ENCODE results near the gene SHB. TPM values are rescaled to one million over a fixed set of nuclear protein-coding genes. Genes with fewer than 3 reads are reported as not detected.
"Not testable (repeated sequence)": the region's sequence is repeated elsewhere in the genome, so short reads cannot be mapped to it uniquely, and the experiment has no call there.

Gene SHB
- total RNA-seq, 1 donor, result 19.9 TPM

- TF ChIP-seq, protein P1, sequence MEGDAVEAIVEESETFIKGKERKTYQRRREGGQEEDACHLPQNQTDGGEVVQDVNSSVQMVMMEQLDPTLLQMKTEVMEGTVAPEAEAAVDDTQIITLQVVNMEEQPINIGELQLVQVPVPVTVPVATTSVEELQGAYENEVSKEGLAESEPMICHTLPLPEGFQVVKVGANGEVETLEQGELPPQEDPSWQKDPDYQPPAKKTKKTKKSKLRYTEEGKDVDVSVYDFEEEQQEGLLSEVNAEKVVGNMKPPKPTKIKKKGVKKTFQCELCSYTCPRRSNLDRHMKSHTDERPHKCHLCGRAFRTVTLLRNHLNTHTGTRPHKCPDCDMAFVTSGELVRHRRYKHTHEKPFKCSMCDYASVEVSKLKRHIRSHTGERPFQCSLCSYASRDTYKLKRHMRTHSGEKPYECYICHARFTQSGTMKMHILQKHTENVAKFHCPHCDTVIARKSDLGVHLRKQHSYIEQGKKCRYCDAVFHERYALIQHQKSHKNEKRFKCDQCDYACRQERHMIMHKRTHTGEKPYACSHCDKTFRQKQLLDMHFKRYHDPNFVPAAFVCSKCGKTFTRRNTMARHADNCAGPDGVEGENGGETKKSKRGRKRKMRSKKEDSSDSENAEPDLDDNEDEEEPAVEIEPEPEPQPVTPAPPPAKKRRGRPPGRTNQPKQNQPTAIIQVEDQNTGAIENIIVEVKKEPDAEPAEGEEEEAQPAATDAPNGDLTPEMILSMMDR (IDR thresholded peaks at IDR 0.05; ENCODE audit: insufficient read depth, low read depth, low read length), result no peak
- H3K4me3 ChIP-seq (ENCODE audit: low read depth, low read length), result no peak overlapping the region
- DNase-seq (ENCODE audit: low read depth), result no peak
Measured at GRCh38 chr9:37967014-37967760, 101.8 kb downstream of the SHB start.

DNA sequence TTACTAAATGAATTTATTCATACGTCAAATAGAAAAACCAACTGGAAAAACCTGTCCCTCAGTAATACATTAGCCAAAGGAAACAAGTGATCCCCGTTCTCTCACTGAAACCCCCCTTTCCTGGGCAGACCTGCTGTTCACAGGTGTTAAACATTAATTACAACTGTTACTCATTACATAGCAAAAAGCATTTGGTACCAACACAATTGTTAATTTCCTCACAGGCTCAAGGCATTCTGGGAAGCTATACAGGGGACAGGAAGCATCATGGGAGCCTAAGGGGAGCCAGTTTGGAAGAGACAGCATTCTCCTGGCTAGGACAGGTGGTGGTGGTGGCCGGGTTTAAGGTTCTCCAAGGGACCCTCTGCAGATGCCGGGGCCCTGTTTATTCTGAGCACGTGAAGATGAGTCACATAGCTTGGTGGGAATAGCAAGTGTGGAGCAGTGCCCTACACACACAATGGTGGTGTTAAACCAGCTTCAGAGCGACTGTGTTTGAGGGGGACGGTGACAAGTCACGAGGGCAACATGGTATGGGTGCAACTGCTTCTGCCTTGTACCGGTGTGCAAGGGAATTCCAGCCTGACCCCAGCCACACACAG lies 102.5 kb downstream of the SHB start:
- TF ChIP-seq, protein P1 (IDR thresholded peaks at IDR 0.05; ENCODE audit: insufficient read depth, low read depth, low read length), result no peak
- DNase-seq (ENCODE audit: low read depth), result no peak
- H3K4me3 ChIP-seq (ENCODE audit: low read depth, low read length), result no peak overlapping the region

GRCh38 chr9:37965676-37966345 lies 103.2 kb downstream of the SHB start:
- not testable (repeated sequence) for DNase-seq (ENCODE audit: low read depth); H3K4me3 ChIP-seq (ENCODE audit: low read depth, low read length)

DNA sequence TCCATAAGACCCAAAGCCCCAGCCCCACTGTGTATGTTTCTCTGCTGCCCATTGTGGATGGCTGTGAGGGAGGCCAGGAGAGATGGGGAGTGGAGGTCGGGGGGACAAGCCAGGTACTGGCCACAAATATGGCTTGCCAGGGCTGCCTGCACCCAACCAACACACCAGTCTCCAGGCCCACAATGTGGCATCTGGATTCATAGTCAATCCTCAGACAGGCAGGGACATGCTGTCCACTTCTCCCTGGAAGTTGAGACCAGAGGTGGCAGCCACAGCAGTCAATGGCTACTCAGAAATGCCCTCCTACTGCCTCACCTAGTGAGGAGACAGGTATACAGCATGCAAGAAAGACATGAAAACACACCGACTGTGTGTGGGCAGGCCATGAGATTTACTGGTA lies 103.9 kb downstream of the SHB start:
- no peak overlapping the region for H3K4me3 ChIP-seq (ENCODE audit: low read depth, low read length)
- TF ChIP-seq, protein P1 (IDR thresholded peaks at IDR 0.05; ENCODE audit: insufficient read depth, low read depth, low read length), result no peak
- DNase-seq (ENCODE audit: low read depth), result no peak

DNA sequence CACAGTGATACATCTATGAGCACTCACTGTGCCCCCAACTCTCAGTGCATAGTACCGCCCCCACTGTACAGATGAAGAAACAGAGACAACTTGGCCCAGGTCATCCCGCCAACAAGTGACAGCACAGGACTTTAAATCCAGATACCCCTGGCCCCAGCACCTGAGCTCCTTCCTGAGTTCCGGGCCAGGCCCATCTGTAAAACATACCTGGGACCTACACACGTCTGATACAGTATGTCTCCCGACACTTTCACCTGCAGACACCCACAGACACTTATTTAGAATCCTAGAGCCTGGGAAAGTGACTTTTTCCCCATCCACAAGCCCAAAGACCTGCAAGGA lies 104.3 kb downstream of the SHB start:
- TF ChIP-seq, protein P1 (IDR thresholded peaks at IDR 0.05; ENCODE audit: insufficient read depth, low read depth, low read length), result no peak
- no peak for DNase-seq (ENCODE audit: low read depth)
- no peak overlapping the region for H3K4me3 ChIP-seq (ENCODE audit: low read depth, low read length)

- no peak overlapping the region for H3K4me3 ChIP-seq (ENCODE audit: low read depth, low read length)
- TF ChIP-seq, protein P1 (IDR thresholded peaks at IDR 0.05; ENCODE audit: insufficient read depth, low read depth, low read length), result no peak
- DNase-seq (ENCODE audit: low read depth), result peak; percentile 94
Measured at GRCh38 chr9:37963936-37964739, 104.9 kb downstream of the SHB start.

DNA sequence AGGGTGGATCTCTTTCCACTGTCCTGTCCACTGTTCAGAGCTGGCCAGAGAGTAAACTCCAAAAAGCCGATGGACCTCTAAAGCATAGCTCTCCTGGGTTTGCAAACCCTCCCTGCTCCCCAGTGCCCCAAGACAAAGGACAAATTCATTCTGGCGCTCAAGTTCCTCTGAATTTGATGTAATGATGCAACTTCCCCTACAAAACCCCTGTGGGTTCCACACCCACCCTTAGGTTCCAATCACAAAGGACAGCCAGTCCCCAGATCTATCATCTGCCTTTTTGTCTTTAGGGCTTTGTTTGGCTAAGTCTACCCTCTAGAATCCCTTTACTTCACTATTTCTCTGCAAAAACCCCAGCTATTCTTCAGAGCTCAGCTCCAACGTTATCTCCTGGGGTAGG lies 107.7 kb downstream of the SHB start:
- no peak overlapping the region for H3K4me3 ChIP-seq (ENCODE audit: low read depth, low read length)
- TF ChIP-seq, protein P1 (IDR thresholded peaks at IDR 0.05; ENCODE audit: insufficient read depth, low read depth, low read length), result no peak
- no peak for DNase-seq (ENCODE audit: low read depth)
